Subcutaneous abdominal adipose tissue (tissue), 5 donors: Measurements from ENCODE around the gene TBCD.

ENCODE experiments used
- H3K27ac ChIP-seq: one replicate; pipeline ENCODE4 v1.7.0; 2013; ENCODE audit warnings: low read depth, mild to moderate bottlenecking, inconsistent platforms, low read length, moderate library complexity
- H3K27me3 ChIP-seq, 5 donors: one replicate each; pipeline ENCODE4 v1.7.0; 2013; ENCODE audit warnings: low read length in 5 of 5, inconsistent platforms in 1 of 5; ENCODE audit not compliant: control insufficient read depth in 5 of 5, insufficient read depth in 4 of 5
- H3K36me3 ChIP-seq, 5 donors: one replicate each; pipeline ENCODE4 v1.7.0; 2013; ENCODE audit warnings: low read length in 5 of 5; ENCODE audit not compliant: control insufficient read depth in 5 of 5, insufficient read depth in 5 of 5
- H3K4me1 ChIP-seq, 5 donors: one replicate each; pipeline ENCODE4 v1.7.0; 2013; ENCODE audit warnings: low read length in 5 of 5, mild to moderate bottlenecking in 3 of 5, moderate library complexity in 1 of 5; ENCODE audit not compliant: control insufficient read depth in 5 of 5, insufficient read depth in 5 of 5
- H3K4me3 ChIP-seq, 5 donors: one replicate each; pipeline ENCODE4 v1.7.0; 2013; ENCODE audit warnings: low read length in 5 of 5, low read depth in 1 of 5
- H3K9ac ChIP-seq, 5 donors: one replicate each; pipeline ENCODE4 v1.7.0; 2013; ENCODE audit warnings: low read length in 5 of 5, mild to moderate bottlenecking in 4 of 5, moderate library complexity in 3 of 5
- H3K9me3 ChIP-seq, 5 donors: one replicate each; pipeline ENCODE4 v1.7.0; 2013; ENCODE audit warnings: low read length in 5 of 5; ENCODE audit not compliant: control insufficient read depth in 5 of 5
- donor health status: healthy.
- donor health status: healthy.
- donor health status: healthy.
- donor health status: healthy.
- donor health status: healthy.

TBCD gene

DNA sequence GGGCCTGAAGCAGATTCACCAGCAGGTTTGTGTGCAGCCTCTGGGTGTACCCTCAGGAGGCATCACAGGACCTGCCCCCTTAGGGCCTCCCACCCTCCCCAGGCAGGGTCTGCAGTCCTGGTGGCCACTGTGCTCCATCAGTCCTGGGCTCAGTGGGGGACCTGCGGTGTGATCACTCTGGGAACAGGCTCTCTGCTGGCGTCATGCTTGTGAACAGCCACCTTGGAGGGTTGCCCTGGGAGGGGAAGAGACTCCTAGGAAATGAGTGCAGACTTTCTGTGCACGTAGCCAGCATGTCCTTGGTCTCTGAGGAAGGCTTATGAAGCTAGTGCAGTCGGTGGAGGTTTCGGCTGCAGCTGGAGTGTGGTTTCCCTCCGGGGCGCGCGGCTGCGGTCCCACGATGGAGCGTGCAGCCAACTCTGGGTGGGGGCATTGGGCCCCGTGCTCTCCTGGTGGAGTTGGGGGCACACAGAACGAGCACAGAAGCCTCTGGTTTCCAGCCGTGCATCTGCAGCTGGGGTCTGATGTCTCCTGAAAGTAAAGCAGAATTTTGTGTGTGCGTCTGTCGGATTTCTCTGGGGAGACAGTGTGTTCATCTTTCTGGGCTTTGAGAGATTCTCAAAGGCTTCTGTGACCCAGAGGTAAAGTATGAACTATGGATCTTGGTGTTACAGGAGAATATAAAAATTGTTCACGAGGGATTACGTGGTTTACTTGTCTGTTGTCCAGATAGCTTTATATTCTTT lies 156.1 kb downstream of the TBCD start:
- no peaks in the 10 kb centered on the region for H3K9me3 ChIP-seq
- peaks cover 0 to 22% (median 10%) of the 10 kb centered on the region in 5 donors for H3K4me1 ChIP-seq
- H3K27ac ChIP-seq: no peak overlapping the region
- peaks cover 0 to 68% (median 53%) of the 10 kb centered on the region in 5 donors for H3K36me3 ChIP-seq
- no peaks in the 10 kb centered on the region for H3K27me3 ChIP-seq
- H3K4me3 ChIP-seq: no peak overlapping the region
- no peak overlapping the region for H3K9ac ChIP-seq

DNA sequence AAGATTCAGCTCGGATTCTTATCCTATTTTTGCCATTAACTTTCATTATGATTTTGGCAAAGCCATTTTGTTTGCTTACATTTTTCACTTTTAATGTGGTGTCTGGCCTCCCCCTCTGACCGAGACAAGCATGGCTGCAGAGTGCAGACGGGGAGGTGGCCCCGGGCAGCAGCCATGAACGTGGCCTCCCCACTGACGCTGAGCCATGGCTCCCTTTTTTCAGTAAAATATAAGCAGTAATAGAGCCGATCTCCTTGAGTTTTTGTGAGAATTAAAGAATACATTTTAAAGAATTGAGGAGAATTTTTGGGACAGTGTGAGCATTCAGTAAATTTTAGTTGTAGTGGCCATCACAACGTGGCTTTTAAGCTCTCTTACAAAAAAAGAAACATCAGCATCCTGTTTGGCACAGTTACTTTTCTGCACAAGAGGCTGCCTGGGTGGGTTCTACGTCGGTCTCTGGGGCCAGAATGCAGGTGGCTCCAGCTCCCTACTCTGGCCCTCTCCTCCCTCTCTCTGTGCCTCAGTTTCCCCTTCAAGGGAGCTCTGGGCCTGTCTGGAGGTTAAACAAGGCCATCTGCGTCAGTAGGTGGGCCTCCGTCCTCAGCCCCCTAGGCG lies 156.8 kb downstream of the TBCD start:
- Histone ChIP-seq H3K4me1 (peaks cover 0 to 25% (median 11%) of the 10 kb centered on the region in 5 donors), H3K9me3 (no peaks in the 10 kb centered on the region), H3K27ac (no peak overlapping the region), H3K36me3 (peaks cover 0 to 66% (median 51%) of the 10 kb centered on the region in 5 donors), H3K27me3 (no peaks in the 10 kb centered on the region), H3K9ac (no peak overlapping the region), H3K4me3 (no peak overlapping the region)

DNA sequence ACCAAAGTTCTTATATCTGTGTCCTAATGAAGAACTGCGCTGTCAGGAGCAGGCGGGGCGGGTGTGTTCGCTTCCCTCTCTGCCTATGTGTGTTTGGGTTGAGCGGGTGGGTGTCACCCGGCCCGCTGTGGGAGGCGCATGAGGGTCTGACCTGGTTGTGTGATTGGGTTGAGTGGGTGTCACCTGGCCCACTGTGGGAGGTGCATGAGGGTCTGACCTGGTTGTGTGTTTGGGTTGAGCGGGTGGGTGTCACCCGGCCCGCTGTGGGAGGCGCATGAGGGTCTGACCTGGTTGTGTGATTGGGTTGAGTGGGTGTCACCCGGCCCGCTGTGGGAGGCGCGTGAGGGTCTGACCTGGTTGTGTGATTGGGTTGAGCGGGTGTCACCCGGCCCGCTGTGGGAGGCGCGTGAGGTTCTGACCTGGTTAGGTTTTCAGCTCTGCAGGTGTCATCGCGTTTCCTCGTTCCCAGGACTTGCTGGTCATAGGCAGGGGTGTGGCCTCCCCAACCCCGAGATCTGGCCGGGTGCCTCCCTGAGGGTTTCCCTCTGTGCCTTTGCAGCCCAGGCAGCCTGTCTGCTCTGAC lies 157.5 kb downstream of the TBCD start:
- H3K27me3 ChIP-seq: no peaks in the 10 kb centered on the region
- peaks cover 0 to 63% (median 47%) of the 10 kb centered on the region in 5 donors for H3K36me3 ChIP-seq
- no peak overlapping the region for H3K4me3 ChIP-seq
- no peak overlapping the region for H3K27ac ChIP-seq
- H3K4me1 ChIP-seq: peaks cover 1 to 33% (median 16%) of the 10 kb centered on the region in 5 donors
- no peak overlapping the region for H3K9ac ChIP-seq
- H3K9me3 ChIP-seq: no peaks in the 10 kb centered on the region

DNA sequence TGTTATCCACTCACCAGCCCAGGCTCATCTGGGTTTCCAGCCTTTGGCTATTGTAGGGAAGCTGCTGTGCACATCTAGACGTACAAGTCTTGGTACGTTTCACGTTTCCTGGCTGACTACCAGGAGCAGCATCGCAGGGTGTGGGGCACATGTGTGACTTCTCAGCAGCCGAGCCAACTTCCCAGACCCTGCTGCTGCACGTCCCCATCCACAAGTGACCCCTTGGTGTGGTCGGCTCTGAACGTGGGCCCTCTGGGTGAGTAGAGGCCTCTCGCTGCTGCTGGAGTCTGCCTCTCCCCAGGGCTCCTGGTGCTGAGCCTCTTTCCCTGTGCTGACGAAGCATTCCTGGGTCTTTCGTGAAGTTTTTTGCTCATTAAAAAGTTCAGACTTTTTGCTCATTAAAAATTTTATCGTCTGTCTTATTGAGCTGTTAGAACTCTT lies 158.2 kb downstream of the TBCD start:
- Histone ChIP-seq H3K4me3 (no peak overlapping the region), H3K9me3 (no peaks in the 10 kb centered on the region), H3K36me3 (peaks cover 0 to 56% (median 40%) of the 10 kb centered on the region in 5 donors), H3K9ac (no peak overlapping the region), H3K4me1 (peaks cover 3 to 39% (median 23%) of the 10 kb centered on the region in 5 donors), H3K27me3 (no peaks in the 10 kb centered on the region), H3K27ac (no peak overlapping the region)

DNA sequence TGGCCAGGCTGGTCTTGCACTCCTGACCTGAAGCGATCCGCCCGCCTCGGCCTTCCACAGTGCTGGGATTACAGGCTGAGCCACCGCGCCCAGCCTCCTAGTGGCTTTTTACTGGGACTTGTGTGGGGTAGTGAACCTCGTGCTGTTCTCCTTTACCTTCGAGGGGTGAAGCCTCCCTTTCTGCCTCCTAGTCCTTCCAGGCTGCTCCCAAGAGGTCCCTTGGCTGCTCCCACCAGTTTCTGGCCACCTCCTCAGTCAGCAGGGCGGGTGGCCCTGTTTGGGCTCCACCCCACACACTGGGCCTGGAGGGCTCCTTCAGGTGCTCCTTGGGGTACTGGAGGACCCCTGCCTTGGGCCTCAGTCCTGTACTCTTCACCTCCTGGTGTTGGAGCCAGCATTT lies 158.9 kb downstream of the TBCD start:
- Histone ChIP-seq H3K9ac (no peak overlapping the region), H3K27me3 (no peaks in the 10 kb centered on the region), H3K4me3 (no peak overlapping the region), H3K36me3 (peaks cover 0 to 58% (median 42%) of the 10 kb centered on the region in 5 donors), H3K4me1 (peaks cover 3 to 40% (median 25%) of the 10 kb centered on the region in 5 donors), H3K9me3 (no peaks in the 10 kb centered on the region), H3K27ac (no peak overlapping the region)

DNA sequence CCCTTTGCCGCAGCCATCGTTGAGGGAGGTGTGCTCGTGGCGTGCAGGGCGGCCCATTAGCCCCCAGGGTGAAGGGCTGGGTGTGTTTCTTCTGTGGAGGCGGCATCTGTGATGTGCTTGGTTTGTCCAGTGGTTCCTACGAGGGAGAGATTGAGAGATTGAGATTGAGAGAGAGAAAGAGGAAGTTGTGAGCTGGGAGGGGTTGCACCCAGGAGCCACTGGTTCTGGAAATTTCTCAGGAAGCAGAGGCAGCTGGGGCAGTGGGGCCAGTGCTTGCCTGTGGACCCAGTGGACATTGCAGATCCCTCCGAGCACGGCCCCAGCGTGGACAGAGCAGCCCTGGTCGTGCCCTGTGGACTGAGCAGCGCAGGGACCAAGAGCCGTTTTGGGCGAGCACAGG lies 160.0 kb downstream of the TBCD start:
- no peaks in the 10 kb centered on the region for H3K9me3 ChIP-seq
- no peak overlapping the region for H3K4me3 ChIP-seq
- peaks cover 0 to 50% (median 35%) of the 10 kb centered on the region in 5 donors for H3K36me3 ChIP-seq
- no peak overlapping the region for H3K27ac ChIP-seq
- H3K9ac ChIP-seq: peak overlapping the region in 1 of 5 donors; percentile 27
- H3K27me3 ChIP-seq: no peaks in the 10 kb centered on the region
- H3K4me1 ChIP-seq: peaks cover 3 to 40% (median 25%) of the 10 kb centered on the region in 5 donors

DNA sequence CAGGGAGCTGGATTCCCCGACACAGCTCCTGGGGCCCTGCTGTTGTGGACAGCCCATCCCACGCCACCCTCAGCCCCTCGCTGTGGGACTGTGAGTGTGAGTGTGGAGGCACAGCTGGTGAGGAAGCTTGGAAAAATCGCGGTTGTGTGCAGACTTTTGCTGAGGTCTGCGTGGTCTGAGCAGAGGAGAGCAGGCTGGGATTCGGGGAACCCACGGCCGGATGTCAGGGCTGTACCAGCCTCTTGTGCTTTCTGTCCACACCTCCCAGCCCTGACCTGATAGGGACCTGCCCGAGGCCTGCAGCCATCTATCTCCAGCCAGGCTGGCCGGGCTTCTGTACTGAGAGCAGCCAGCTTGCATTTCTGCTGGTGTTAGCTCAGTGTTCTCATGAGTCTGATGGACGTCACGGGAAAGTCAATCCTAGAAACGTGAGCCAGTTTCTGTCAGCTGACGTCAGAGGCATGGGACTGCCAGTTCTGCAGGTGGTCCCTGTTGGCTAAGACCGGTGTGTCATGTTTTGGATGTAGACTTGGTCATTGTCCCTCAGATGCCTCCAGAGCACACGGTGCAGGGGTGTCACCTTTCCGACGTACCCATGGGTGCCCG lies 160.7 kb downstream of the TBCD start:
- H3K27ac ChIP-seq: no peak overlapping the region
- H3K9me3 ChIP-seq: no peaks in the 10 kb centered on the region

DNA sequence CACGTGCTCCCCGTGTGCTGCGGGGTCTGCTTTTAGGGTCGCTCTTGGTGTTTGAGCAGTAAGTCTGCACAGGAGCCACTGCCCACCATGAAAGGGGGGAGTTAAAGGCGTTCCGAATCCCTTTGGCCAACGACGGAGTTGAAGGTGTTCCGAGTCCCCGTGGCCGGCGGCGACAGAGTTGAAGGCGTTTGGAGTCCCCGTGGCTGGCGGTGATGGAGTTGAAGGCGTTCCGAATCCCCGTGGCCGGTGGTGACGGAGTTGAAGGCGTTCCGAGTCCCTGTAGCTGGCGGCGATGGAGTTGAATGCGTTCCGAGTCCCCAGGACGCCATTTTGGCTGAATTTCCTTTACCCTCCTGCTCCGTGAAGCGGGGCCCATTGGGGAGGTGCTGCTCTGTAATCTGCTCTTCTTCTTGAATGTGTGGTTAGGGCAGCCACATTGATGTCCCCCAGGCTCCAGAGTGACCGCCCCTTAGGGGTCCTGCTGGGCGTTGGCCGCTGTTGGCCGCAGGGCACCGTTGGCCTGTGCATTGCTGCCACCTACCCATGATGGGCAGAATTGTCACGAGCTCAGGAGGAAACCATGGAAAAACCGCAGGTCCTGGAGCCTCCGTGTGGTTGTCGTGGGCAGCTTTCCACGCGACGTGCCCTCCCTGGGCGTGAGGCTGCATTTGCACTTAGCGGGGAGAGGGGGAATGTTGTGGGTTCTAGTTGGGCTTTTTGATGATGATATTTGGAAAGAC lies 161.6 kb downstream of the TBCD start:
- Histone ChIP-seq H3K27ac (no peak overlapping the region), H3K9ac (no peak overlapping the region), H3K36me3 (peaks cover 0 to 37% (median 20%) of the 10 kb centered on the region in 5 donors), H3K27me3 (no peaks in the 10 kb centered on the region), H3K4me1 (peaks cover 3 to 36% (median 25%) of the 10 kb centered on the region in 5 donors), H3K9me3 (no peaks in the 10 kb centered on the region), H3K4me3 (no peak overlapping the region)

More for the DNA sequence above, 160.7 kb downstream of the TBCD start:
- Histone ChIP-seq H3K27me3 (no peaks in the 10 kb centered on the region), H3K4me3 (no peak overlapping the region), H3K36me3 (peaks cover 0 to 43% (median 28%) of the 10 kb centered on the region in 5 donors), H3K9ac (no peak overlapping the region), H3K4me1 (peaks cover 3 to 40% (median 25%) of the 10 kb centered on the region in 5 donors)

DNA sequence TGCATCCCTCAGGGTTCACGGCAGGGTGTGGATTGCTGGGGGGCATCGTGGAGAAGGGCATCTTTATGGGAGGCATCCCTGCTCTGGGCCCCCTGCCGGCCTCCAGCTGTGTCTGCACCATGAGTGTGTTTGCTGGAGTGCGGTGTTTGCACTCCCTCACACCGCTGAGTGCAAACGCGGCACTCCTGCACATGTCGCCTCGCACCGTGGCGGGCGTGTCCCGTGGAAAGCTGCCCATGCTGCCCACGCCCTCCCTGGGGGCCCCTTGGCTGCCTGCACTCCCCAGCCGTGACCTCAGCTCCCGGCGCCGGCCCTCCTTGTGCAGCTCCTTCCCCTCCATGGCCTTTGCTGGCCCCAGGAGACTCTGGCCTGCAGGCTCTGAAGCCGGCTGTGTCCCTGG lies 162.5 kb downstream of the TBCD start:
- Histone ChIP-seq H3K9ac (no peak overlapping the region), H3K36me3 (peaks cover 0 to 36% (median 20%) of the 10 kb centered on the region in 5 donors), H3K4me1 (peaks cover 3 to 36% (median 25%) of the 10 kb centered on the region in 5 donors), H3K27me3 (no peaks in the 10 kb centered on the region), H3K27ac (no peak overlapping the region), H3K9me3 (no peaks in the 10 kb centered on the region), H3K4me3 (no peak overlapping the region)
